ENCODE results near the gene DLX3.

DNA sequence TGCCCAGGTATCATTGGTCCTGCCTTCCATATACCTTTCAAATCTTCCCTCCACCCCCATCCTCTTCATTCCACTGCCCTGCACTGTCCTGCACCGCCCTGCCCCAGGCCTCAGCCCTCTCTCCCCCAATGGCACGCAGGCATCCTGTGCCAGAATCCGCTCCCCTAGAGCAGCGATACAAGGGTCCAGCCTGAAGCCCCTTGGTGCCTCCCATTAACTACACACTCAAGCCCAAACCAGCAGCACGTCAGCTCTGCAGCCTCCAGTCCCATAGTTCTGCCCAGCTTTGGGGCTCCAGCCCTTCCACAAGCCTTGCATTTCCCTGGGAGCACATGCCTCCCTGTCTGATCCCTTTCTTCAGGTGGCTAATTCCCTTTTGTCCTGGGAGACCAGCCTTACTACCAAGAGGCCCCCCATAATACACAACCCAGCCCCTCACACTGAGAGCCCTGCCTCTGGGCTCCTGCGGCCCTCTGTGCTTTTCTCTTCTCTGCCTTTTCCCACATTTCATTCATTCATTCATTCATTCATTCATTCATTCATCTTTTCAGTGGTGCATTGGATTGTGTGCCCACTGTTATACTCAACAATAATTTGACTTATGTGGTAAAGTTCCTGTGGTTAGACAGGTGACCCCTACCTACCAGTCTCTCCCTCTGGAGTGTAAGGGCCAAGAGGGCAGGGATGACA lies 26.8 kb upstream of the DLX3 start:
- TF ChIP-seq, protein P1, sequence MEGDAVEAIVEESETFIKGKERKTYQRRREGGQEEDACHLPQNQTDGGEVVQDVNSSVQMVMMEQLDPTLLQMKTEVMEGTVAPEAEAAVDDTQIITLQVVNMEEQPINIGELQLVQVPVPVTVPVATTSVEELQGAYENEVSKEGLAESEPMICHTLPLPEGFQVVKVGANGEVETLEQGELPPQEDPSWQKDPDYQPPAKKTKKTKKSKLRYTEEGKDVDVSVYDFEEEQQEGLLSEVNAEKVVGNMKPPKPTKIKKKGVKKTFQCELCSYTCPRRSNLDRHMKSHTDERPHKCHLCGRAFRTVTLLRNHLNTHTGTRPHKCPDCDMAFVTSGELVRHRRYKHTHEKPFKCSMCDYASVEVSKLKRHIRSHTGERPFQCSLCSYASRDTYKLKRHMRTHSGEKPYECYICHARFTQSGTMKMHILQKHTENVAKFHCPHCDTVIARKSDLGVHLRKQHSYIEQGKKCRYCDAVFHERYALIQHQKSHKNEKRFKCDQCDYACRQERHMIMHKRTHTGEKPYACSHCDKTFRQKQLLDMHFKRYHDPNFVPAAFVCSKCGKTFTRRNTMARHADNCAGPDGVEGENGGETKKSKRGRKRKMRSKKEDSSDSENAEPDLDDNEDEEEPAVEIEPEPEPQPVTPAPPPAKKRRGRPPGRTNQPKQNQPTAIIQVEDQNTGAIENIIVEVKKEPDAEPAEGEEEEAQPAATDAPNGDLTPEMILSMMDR (IDR thresholded peaks at IDR 0.05; ENCODE audit: low read depth, low read length, missing input control) = no peak
- TF ChIP-seq EGR1 (IDR thresholded peaks at IDR 0.05; ENCODE audit: low read depth in 2 of 2) = no peak
- TF ChIP-seq, protein P2, sequence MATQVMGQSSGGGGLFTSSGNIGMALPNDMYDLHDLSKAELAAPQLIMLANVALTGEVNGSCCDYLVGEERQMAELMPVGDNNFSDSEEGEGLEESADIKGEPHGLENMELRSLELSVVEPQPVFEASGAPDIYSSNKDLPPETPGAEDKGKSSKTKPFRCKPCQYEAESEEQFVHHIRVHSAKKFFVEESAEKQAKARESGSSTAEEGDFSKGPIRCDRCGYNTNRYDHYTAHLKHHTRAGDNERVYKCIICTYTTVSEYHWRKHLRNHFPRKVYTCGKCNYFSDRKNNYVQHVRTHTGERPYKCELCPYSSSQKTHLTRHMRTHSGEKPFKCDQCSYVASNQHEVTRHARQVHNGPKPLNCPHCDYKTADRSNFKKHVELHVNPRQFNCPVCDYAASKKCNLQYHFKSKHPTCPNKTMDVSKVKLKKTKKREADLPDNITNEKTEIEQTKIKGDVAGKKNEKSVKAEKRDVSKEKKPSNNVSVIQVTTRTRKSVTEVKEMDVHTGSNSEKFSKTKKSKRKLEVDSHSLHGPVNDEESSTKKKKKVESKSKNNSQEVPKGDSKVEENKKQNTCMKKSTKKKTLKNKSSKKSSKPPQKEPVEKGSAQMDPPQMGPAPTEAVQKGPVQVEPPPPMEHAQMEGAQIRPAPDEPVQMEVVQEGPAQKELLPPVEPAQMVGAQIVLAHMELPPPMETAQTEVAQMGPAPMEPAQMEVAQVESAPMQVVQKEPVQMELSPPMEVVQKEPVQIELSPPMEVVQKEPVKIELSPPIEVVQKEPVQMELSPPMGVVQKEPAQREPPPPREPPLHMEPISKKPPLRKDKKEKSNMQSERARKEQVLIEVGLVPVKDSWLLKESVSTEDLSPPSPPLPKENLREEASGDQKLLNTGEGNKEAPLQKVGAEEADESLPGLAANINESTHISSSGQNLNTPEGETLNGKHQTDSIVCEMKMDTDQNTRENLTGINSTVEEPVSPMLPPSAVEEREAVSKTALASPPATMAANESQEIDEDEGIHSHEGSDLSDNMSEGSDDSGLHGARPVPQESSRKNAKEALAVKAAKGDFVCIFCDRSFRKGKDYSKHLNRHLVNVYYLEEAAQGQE (IDR thresholded peaks at IDR 0.05) = no peak
- no peak for TF ChIP-seq NR2F2 (IDR thresholded peaks at IDR 0.05)
- TF ChIP-seq JUND (IDR thresholded peaks at IDR 0.05) = no peak
- TF ChIP-seq TAF1 (conservative IDR thresholded peaks at IDR 0.05) = no peak
- TF ChIP-seq SP1 (IDR thresholded peaks at IDR 0.05) = no peak
- no peak for TF ChIP-seq GABPA (IDR thresholded peaks at IDR 0.05 in 1 of 2, conservative IDR thresholded peaks at IDR 0.05 in 1 of 2)
- no peak for TF ChIP-seq RXRA (IDR thresholded peaks at IDR 0.05)
- no peak for TF ChIP-seq RAD21 (IDR thresholded peaks at IDR 0.05)
- TF ChIP-seq, protein P3, sequence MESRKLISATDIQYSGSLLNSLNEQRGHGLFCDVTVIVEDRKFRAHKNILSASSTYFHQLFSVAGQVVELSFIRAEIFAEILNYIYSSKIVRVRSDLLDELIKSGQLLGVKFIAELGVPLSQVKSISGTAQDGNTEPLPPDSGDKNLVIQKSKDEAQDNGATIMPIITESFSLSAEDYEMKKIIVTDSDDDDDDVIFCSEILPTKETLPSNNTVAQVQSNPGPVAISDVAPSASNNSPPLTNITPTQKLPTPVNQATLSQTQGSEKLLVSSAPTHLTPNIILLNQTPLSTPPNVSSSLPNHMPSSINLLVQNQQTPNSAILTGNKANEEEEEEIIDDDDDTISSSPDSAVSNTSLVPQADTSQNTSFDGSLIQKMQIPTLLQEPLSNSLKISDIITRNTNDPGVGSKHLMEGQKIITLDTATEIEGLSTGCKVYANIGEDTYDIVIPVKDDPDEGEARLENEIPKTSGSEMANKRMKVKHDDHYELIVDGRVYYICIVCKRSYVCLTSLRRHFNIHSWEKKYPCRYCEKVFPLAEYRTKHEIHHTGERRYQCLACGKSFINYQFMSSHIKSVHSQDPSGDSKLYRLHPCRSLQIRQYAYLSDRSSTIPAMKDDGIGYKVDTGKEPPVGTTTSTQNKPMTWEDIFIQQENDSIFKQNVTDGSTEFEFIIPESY (IDR thresholded peaks at IDR 0.05) = no peak
- TF ChIP-seq, protein P4, sequence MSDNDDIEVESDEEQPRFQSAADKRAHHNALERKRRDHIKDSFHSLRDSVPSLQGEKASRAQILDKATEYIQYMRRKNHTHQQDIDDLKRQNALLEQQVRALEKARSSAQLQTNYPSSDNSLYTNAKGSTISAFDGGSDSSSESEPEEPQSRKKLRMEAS (IDR thresholded peaks at IDR 0.05) = no peak
- TF ChIP-seq HNF4G (IDR thresholded peaks at IDR 0.05) = no peak
